Common myeloid progenitor, CD34-positive (primary cell): ENCODE results near the gene SPTLC3.

Experiments
- CTCF ChIA-PET: fragments of 350-600 bp; sonication (Branson Sonifier 250); formaldehyde crosslinking; loops from one replicate; lab custom pipeline; 2021; ENCODE audit warnings: antibody characterized with exemption; lab: Charles Lee
- POLR2A ChIA-PET: fragments of 350-600 bp; sonication (Branson Sonifier 250); formaldehyde crosslinking; loops from one replicate; lab custom pipeline; 2021; ENCODE audit warnings: antibody characterized with exemption; lab: Charles Lee
- DNase-seq, 3 donors: peaks; one replicate each; pipeline versions ENCODE4 v3.0.0 to v3.0.0-alpha.2; 2013
- H3K27ac ChIP-seq, 2 experiments: 1 replicate in 1 of 2; 2 replicates in 1 of 2; pipeline ENCODE4 v1.7.0; 2013; ENCODE audit warnings: inconsistent platforms in 2 of 2, low read length in 2 of 2, mild to moderate bottlenecking in 2 of 2, low read depth in 1 of 2, moderate library complexity in 1 of 2; ENCODE audit not compliant: severe bottlenecking in 2 of 2, insufficient read depth in 1 of 2, poor library complexity in 1 of 2
- H3K27me3 ChIP-seq, 5 experiments: replicated peaks in 2 of 5; 1 replicate in 3 of 5; 2 replicates in 2 of 5; pipeline versions ENCODE4 v1.6.1 to v1.7.0; 2013; ENCODE audit warnings: low read length in 4 of 5, mild to moderate bottlenecking in 2 of 5, moderate library complexity in 2 of 5, inconsistent platforms in 1 of 5; ENCODE audit not compliant: insufficient read depth in 5 of 5, control insufficient read depth in 4 of 5
- H3K36me3 ChIP-seq, 4 experiments: 1 replicate in 2 of 4; 2 replicates in 2 of 4; pipeline versions ENCODE4 v1.6.1 to v1.7.0; 2013; ENCODE audit warnings: low read length in 3 of 4, control low read depth in 1 of 4, mild to moderate bottlenecking in 1 of 4; ENCODE audit not compliant: control insufficient read depth in 4 of 4, insufficient read depth in 4 of 4
- H3K4me1 ChIP-seq, 4 experiments: 1 replicate in 3 of 4; 2 replicates in 1 of 4; pipeline versions ENCODE4 v1.6.1 to v1.7.1; 2013; ENCODE audit warnings: low read length in 3 of 4, mild to moderate bottlenecking in 3 of 4, control low read depth in 1 of 4, inconsistent platforms in 1 of 4, moderate library complexity in 1 of 4; ENCODE audit not compliant: control insufficient read depth in 4 of 4, insufficient read depth in 4 of 4; ENCODE audit errors: control extremely low read depth in 1 of 4
- H3K4me3 ChIP-seq, 7 experiments: 1 replicate in 4 of 7; 2 replicates in 3 of 7; pipeline versions ENCODE4 v1.5.1 to v1.7.0; 2013; ENCODE audit warnings: mild to moderate bottlenecking in 7 of 7, low read length in 6 of 7, moderate library complexity in 6 of 7, inconsistent platforms in 2 of 7, low read depth in 2 of 7, control low read depth in 1 of 7; ENCODE audit not compliant: insufficient read depth in 4 of 7, control insufficient read depth in 1 of 7; ENCODE audit errors: extremely low read depth in 1 of 7
- H3K9me3 ChIP-seq, 5 experiments: 1 replicate in 4 of 5; 2 replicates in 1 of 5; pipeline versions ENCODE4 v1.6.1 to v1.7.1; 2013; ENCODE audit warnings: low read length in 4 of 5, mild to moderate bottlenecking in 2 of 5, inconsistent platforms in 1 of 5, low read depth in 1 of 5, moderate library complexity in 1 of 5; ENCODE audit not compliant: control insufficient read depth in 4 of 5, insufficient read depth in 2 of 5; ENCODE audit errors: control extremely low read depth in 1 of 5
- WGBS: methylation state at CpG from one replicate; pipeline ENCODE4 v1.1.5; 2013; ENCODE audit not compliant: insufficient coverage; 5-methylcytosine and 5-hydroxymethylcytosine counted together

SPTLC3 gene

GRCh38 chr20:13089950-13090469 lies 81.2 kb downstream of the SPTLC3 start:
- WGBS: 100% methylated on average over 1 of the region's 1 CpG

GRCh38 chr20:13092111-13092510 lies 83.3 kb downstream of the SPTLC3 start:
- 59% methylated on average over 2 of the region's 2 CpGs for WGBS
- H3K36me3 ChIP-seq: peaks cover 0 to 14% (median 1%) of the 10 kb centered on the region in 4 experiments
- H3K27me3 ChIP-seq: no peaks in the 10 kb centered on the region
- H3K4me1 ChIP-seq: no peaks in the 10 kb centered on the region
- H3K4me3 ChIP-seq: no peak overlapping the region
- no peaks in the 10 kb centered on the region for H3K9me3 ChIP-seq
- POLR2A ChIA-PET: no interaction called here
- CTCF ChIA-PET: interaction anchor here (1.1 kb wide), 1 partner anchor 12 kb away, joined by 3 read pairs; no protein-coding TSS in a partner anchor
- no peak overlapping the region for H3K27ac ChIP-seq
- peak; percentile 2 to 59 (median 57) for DNase-seq

More at GRCh38 chr20:13089950-13090469, 81.2 kb downstream of the SPTLC3 start:
- no peaks in the 10 kb centered on the region for H3K4me1 ChIP-seq
- CTCF ChIA-PET: no interaction called here
- H3K4me3 ChIP-seq: no peak overlapping the region
- POLR2A ChIA-PET: no interaction called here
- H3K9me3 ChIP-seq: no peaks in the 10 kb centered on the region
- DNase-seq: no peak
- H3K36me3 ChIP-seq: peaks cover 0 to 14% (median 2%) of the 10 kb centered on the region in 4 experiments
- H3K27ac ChIP-seq: no peak overlapping the region
- no peaks in the 10 kb centered on the region for H3K27me3 ChIP-seq

GRCh38 chr20:13094976-13095375 lies 86.2 kb downstream of the SPTLC3 start:
- Histone ChIP-seq H3K4me1 (no peaks in the 10 kb centered on the region), H3K27ac (no peak overlapping the region), H3K27me3 (no peaks in the 10 kb centered on the region), H3K9me3 (no peaks in the 10 kb centered on the region), H3K4me3 (no peak overlapping the region), H3K36me3 (peaks cover 0 to 14% (median under 1%) of the 10 kb centered on the region in 4 experiments)
- POLR2A ChIA-PET: no interaction called here
- peak in 1 of 3 donors; percentile 2 for DNase-seq
- CTCF ChIA-PET: interaction anchor here (1.9 kb wide), 1 partner anchor 10 kb away, joined by 5 read pairs; no protein-coding TSS in a partner anchor
- 97% methylated on average over 3 of the region's 4 CpGs for WGBS

- POLR2A ChIA-PET: interaction anchor here (0.6 kb wide), 1 partner anchor 447 kb away, joined by 4 read pairs; no protein-coding TSS in a partner anchor
- 100% methylated on average over 2 of the region's 4 CpGs for WGBS
- Histone ChIP-seq H3K9me3 (no peaks in the 10 kb centered on the region), H3K36me3 (peaks cover 0 to 14% (median under 1%) of the 10 kb centered on the region in 4 experiments), H3K4me3 (no peak overlapping the region), H3K4me1 (no peaks in the 10 kb centered on the region), H3K27ac (no peak overlapping the region), H3K27me3 (peaks cover 0 to 8% (median 0%) of the 10 kb centered on the region in 5 experiments)
- DNase-seq: no peak
- CTCF ChIA-PET: interaction anchor here (0.6 kb wide), 1 partner anchor 58 kb away, joined by 3 read pairs; no protein-coding TSS in a partner anchor
Measured at GRCh38 chr20:13098720-13099355, 90.1 kb downstream of the SPTLC3 start.

GRCh38 chr20:13099676-13100075 lies 90.9 kb downstream of the SPTLC3 start:
- Histone ChIP-seq H3K27me3 (peaks cover 0 to 8% (median 0%) of the 10 kb centered on the region in 5 experiments), H3K9me3 (no peaks in the 10 kb centered on the region), H3K27ac (no peak overlapping the region), H3K4me1 (no peaks in the 10 kb centered on the region), H3K36me3 (peaks cover 0 to 6% (median under 1%) of the 10 kb centered on the region in 4 experiments), H3K4me3 (no peak overlapping the region)
- ChIA-PET CTCF (interaction anchor here (1.8 to 6.2 kb wide), 2 partner anchors 17 to 131 kb away, joined by 6 to 55 read pairs; no protein-coding TSS in a partner anchor), POLR2A (no interaction called here)
- DNase-seq: no peak

DNA sequence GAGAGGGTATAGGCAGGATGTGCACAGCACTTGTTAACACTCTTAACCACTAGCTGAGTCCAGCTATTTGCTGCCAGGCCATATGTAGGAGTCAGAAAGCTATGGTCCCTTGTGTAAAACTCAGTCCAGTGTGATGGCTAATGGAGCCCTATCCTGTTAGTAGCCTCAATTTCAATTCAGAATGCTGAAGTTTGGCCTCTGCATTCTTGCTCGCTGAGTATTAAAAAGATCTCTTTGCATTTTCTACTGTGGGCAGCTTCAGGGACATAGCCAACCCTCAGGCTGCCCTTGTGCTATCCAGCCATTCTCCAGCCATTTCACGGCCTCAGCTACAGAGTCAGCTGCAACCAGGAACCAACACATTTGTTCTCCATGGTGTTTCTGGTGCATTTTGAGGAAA lies 92.5 kb downstream of the SPTLC3 start:
- 83% methylated on average over 1 of the region's 2 CpGs for WGBS
- Histone ChIP-seq H3K36me3 (peaks cover 0 to 5% (median under 1%) of the 10 kb centered on the region in 4 experiments), H3K27me3 (peaks cover 0 to 9% (median 0%) of the 10 kb centered on the region in 5 experiments), H3K27ac (no peak overlapping the region), H3K4me3 (no peak overlapping the region), H3K4me1 (no peaks in the 10 kb centered on the region), H3K9me3 (no peaks in the 10 kb centered on the region)
- ChIA-PET CTCF (interaction anchor here (0.9 to 6.2 kb wide), 4 partner anchors 14 to 173 kb away, joined by 3 to 55 read pairs (median 4); no protein-coding TSS in a partner anchor), POLR2A (no interaction called here)
- DNase-seq: no peak

DNA sequence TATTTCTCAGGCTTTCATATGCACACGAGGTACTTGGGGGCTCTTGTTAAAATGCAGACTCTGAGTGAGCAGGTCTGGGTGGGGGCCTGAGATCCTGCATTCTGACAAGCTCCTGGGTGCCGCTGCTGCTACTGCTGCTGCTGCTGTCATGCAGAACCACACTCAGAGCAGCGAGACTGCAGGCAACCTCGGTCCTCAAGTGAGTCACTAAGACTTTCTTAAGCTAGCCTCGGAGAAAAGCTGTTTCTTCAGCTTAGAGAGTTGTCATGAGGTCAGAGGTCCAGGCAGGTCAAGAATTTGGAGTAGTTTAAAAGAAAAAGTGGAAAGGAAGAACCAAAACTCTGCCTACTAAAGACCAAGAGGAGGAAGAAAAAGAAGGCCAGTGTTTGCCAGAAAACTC lies 92.9 kb downstream of the SPTLC3 start:
- ChIA-PET CTCF (interaction anchor here (1.1 to 6.2 kb wide), 5 partner anchors 15 to 177 kb away, joined by 3 to 55 read pairs (median 6); no protein-coding TSS in a partner anchor), POLR2A (no interaction called here)
- Histone ChIP-seq H3K9me3 (no peaks in the 10 kb centered on the region), H3K27ac (no peak overlapping the region), H3K4me3 (no peak overlapping the region), H3K27me3 (peaks cover 0 to 9% (median 0%) of the 10 kb centered on the region in 5 experiments), H3K36me3 (peaks cover 0 to 5% (median under 1%) of the 10 kb centered on the region in 4 experiments), H3K4me1 (no peaks in the 10 kb centered on the region)
- 93% methylated on average over 5 of the region's 5 CpGs for WGBS
- no peak for DNase-seq
